Measurements from ENCODE around the gene OR51E1.
A peak's percentile ranks its signal among the peaks of the same experiment; 100 is the strongest.

Gene OR51E1

GRCh38 chr11:4704054-4704789 lies 60.4 kb downstream of the OR51E1 start, which contains the start of gene MMP26:
Gene MMP26, plus strand, starts transcription at chr11:4704784.
- H3K27me3 ChIP-seq (ENCODE audit: insufficient read depth, poor library complexity, severe bottlenecking) = peaks cover 2% of the 10 kb centered on the region
- no peak within 1 kb of the TSS for H3K4me3 ChIP-seq (replicated peaks; ENCODE audit: insufficient read depth, low read length)
- TF ChIP-seq SPI1 (IDR thresholded peaks at IDR 0.05; ENCODE audit: borderline replicate concordance, low read depth) (0 out of 2 replicates have a peak, but pooled peaks have one; percentile 6), CTCF (IDR thresholded peaks at IDR 0.05; ENCODE audit: insufficient read depth, low read length) (no peak)
- no peak for DNase-seq (ENCODE audit: low read depth in 1 of 2, low spot score in 1 of 2)
- no peak within 1 kb of the TSS for H3K27ac ChIP-seq (replicated peaks)

GRCh38 chr11:4704790-4705334 lies 61.1 kb downstream of the OR51E1 start:
- no peak for DNase-seq (ENCODE audit: low read depth in 1 of 2, low spot score in 1 of 2)
- Histone ChIP-seq H3K4me3 (replicated peaks; ENCODE audit: insufficient read depth, low read length) (no peak overlapping the region), H3K27me3 (ENCODE audit: insufficient read depth, poor library complexity, severe bottlenecking) (no peaks in the 10 kb centered on the region), H3K27ac (replicated peaks) (no peak overlapping the region)
- TF ChIP-seq POLR2AphosphoS5 (IDR thresholded peaks at IDR 0.05; ENCODE audit: low read depth) (no peak), GABPA (IDR thresholded peaks at IDR 0.05; ENCODE audit: low read depth) (no peak), SPI1 (IDR thresholded peaks at IDR 0.05; ENCODE audit: borderline replicate concordance, low read depth) (no peak)
